Measurements from ENCODE around the gene DHX30.

DNA sequence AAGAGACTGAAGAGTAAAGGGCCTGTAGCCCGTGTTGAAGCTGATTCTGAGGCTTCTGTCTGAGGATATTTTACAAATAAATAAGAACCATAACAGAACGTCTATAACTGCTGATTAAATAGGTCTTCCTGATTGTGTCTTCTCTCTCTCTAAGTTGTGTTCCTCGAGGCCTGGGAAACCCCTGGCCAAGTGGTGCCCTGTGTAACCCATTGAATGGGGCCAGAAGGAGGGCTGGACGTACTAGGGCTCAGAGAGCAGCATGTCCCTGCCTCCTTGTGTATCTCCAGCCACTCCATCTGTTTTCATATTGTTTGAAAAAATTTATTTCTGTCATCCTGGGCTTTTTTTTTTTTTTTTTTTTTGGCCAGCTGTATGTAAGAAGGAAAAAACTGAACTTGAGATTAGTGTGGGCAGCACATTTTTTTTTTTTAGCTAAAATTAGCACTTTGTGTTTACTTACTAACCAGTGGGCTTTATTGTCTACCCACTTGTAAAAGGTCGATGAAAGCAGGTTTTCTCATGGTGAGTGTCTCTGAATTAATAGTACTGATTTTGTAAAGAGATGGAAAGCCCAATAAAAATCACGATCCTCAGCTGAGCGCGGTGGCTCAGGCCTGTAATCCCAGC is 10.7 kb downstream of the DHX30 start:
- TF ChIP-seq RFX5 (IDR thresholded peaks at IDR 0.05; ENCODE audit: low read length) (no peak), POLR2AphosphoS5 (IDR thresholded peaks at IDR 0.05; ENCODE audit: low read depth, low read length) (no peak), RAD21 (IDR thresholded peaks at IDR 0.05; ENCODE audit: low read length) (no peak), RXRA (IDR thresholded peaks at IDR 0.05; ENCODE audit: borderline replicate concordance, low read depth) (no peak), MEF2A (IDR thresholded peaks at IDR 0.05; ENCODE audit: borderline replicate concordance, low read depth) (no peak)
- TF ChIP-seq, protein P1, sequence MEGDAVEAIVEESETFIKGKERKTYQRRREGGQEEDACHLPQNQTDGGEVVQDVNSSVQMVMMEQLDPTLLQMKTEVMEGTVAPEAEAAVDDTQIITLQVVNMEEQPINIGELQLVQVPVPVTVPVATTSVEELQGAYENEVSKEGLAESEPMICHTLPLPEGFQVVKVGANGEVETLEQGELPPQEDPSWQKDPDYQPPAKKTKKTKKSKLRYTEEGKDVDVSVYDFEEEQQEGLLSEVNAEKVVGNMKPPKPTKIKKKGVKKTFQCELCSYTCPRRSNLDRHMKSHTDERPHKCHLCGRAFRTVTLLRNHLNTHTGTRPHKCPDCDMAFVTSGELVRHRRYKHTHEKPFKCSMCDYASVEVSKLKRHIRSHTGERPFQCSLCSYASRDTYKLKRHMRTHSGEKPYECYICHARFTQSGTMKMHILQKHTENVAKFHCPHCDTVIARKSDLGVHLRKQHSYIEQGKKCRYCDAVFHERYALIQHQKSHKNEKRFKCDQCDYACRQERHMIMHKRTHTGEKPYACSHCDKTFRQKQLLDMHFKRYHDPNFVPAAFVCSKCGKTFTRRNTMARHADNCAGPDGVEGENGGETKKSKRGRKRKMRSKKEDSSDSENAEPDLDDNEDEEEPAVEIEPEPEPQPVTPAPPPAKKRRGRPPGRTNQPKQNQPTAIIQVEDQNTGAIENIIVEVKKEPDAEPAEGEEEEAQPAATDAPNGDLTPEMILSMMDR (IDR thresholded peaks at IDR 0.05): no peak
- TF ChIP-seq, protein P2, sequence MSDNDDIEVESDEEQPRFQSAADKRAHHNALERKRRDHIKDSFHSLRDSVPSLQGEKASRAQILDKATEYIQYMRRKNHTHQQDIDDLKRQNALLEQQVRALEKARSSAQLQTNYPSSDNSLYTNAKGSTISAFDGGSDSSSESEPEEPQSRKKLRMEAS (IDR thresholded peaks at IDR 0.05; ENCODE audit: low read depth): no peak
